HEK293 (cell line): ENCODE results near the gene PRKG1.

Experiments
- CTCF ChIA-PET: fragments of 350-600 bp; formaldehyde crosslinking; extraction: SDS; loops from one replicate; lab custom pipeline; 2021; ENCODE audit warnings: antibody characterized with exemption; lab: Yijun Ruan, JAX
- POLR2A ChIA-PET: fragments of 300-600 bp; formaldehyde crosslinking; extraction: SDS; loops from one replicate; lab custom pipeline; 2020; ENCODE audit warnings: antibody characterized with exemption, inconsistent platforms; lab: Yijun Ruan, JAX
- H3K27ac ChIP-seq: fragments of 200-500 bp; sonication (Bioruptor generic); 2 replicates; pipeline ENCODE4 v1.5.1; 2014; ENCODE audit warnings: low read depth, low read length, control low read depth, inconsistent platforms; ENCODE audit errors: extremely low read depth
- H3K36me3 ChIP-seq, 2 experiments: fragments of 200-500 bp in 1 of 2; sonication (Bioruptor generic) in 1 of 2; 1 replicate in 1 of 2; 2 replicates in 1 of 2; pipeline ENCODE4 v1.5.1; 2014 to 2017; ENCODE audit warnings: inconsistent platforms in 2 of 2, low read length in 2 of 2; ENCODE audit not compliant: control insufficient read depth in 2 of 2, insufficient read depth in 1 of 2
- H3K4me1 ChIP-seq: fragments of 200-500 bp; sonication (Bioruptor generic); 2 replicates; pipeline ENCODE4 v1.5.1; 2014; ENCODE audit warnings: mild to moderate bottlenecking, low read length, inconsistent platforms; ENCODE audit not compliant: control insufficient read depth, insufficient read depth
- H3K4me3 ChIP-seq: 2 replicates; pipeline ENCODE4 v1.5.1; 2011; ENCODE audit warnings: low read depth, mild to moderate bottlenecking, control low read depth, low read length, moderate library complexity
- H3K9me3 ChIP-seq: fragments of 200-500 bp; sonication (Bioruptor generic); 2 replicates; pipeline ENCODE4 v1.5.1; 2014; ENCODE audit warnings: low read depth, low read length, inconsistent platforms; ENCODE audit not compliant: control insufficient read depth, insufficient read depth
- OVOL3 ChIP-seq: fragments of 450-650 bp; formaldehyde crosslinking; IDR thresholded peaks from 2 replicates; pipeline ENCODE4 v1.5.1; 2016; ENCODE audit warnings: missing biosample characterization, missing genetic modification characterization
- PATZ1 ChIP-seq: fragments of 450-650 bp; formaldehyde crosslinking; IDR thresholded peaks from 2 replicates; pipeline ENCODE4 v1.5.1; 2016; ENCODE audit warnings: missing biosample characterization, missing genetic modification characterization
- PRDM2 ChIP-seq: fragments of 450-650 bp; formaldehyde crosslinking; IDR thresholded peaks from 2 replicates; pipeline ENCODE4 v1.5.1; 2016; ENCODE audit warnings: missing biosample characterization, missing genetic modification characterization, borderline replicate concordance
- SP2 ChIP-seq: fragments of 450-650 bp; formaldehyde crosslinking; IDR thresholded peaks from 2 replicates; pipeline ENCODE4 v1.5.1; 2016; ENCODE audit warnings: missing biosample characterization, missing genetic modification characterization
- TSHZ1 ChIP-seq: fragments of 450-650 bp; formaldehyde crosslinking; IDR thresholded peaks from 2 replicates; pipeline ENCODE4 v1.5.1; 2016; ENCODE audit warnings: missing biosample characterization, missing genetic modification characterization, borderline replicate concordance
- ZBTB10 ChIP-seq: fragments of 450-650 bp; formaldehyde crosslinking; IDR thresholded peaks from 2 replicates; pipeline ENCODE4 v1.5.1; 2016; ENCODE audit warnings: missing biosample characterization, missing genetic modification characterization
- ZIC2 ChIP-seq: fragments of 450-650 bp; formaldehyde crosslinking; IDR thresholded peaks from 2 replicates; pipeline ENCODE4 v1.5.1; 2016; ENCODE audit warnings: missing biosample characterization, missing genetic modification characterization
- ZNF114 ChIP-seq: fragments of 450-650 bp; formaldehyde crosslinking; IDR thresholded peaks from 2 replicates; pipeline ENCODE4 v1.5.0; 2017; ENCODE audit warnings: missing biosample characterization, missing genetic modification characterization
- ZNF157 ChIP-seq: fragments of 450-650 bp; formaldehyde crosslinking; IDR thresholded peaks from 2 replicates; pipeline ENCODE4 v1.5.1; 2016; ENCODE audit warnings: missing biosample characterization, missing genetic modification characterization
- ZNF16 ChIP-seq: fragments of 450-650 bp; formaldehyde crosslinking; IDR thresholded peaks from 2 replicates; pipeline ENCODE4 v1.5.1; 2016; ENCODE audit warnings: low read depth, missing biosample characterization, missing genetic modification characterization
- ZNF202 ChIP-seq: fragments of 450-650 bp; formaldehyde crosslinking; IDR thresholded peaks from 2 replicates; pipeline ENCODE4 v1.5.1; 2016; ENCODE audit warnings: missing biosample characterization, missing genetic modification characterization, borderline replicate concordance
- ZNF292 ChIP-seq: fragments of 450-650 bp; formaldehyde crosslinking; IDR thresholded peaks from 2 replicates; pipeline ENCODE4 v1.5.1; 2016; ENCODE audit warnings: low read depth, missing biosample characterization, missing genetic modification characterization, borderline replicate concordance
- ZNF335 ChIP-seq: fragments of 450-650 bp; formaldehyde crosslinking; conservative IDR thresholded peaks from 2 replicates; pipeline ENCODE4 v1.5.1; 2016; ENCODE audit warnings: missing biosample characterization, missing genetic modification characterization
- ZNF639 ChIP-seq: fragments of 450-650 bp; formaldehyde crosslinking; IDR thresholded peaks from 2 replicates; pipeline ENCODE4 v1.5.1; 2016; ENCODE audit warnings: missing biosample characterization, missing genetic modification characterization
- ZNF658 ChIP-seq: fragments of 450-650 bp; formaldehyde crosslinking; IDR thresholded peaks from 2 replicates; pipeline ENCODE4; 2016; ENCODE audit warnings: missing biosample characterization, missing genetic modification characterization
- ZSCAN16 ChIP-seq: fragments of 450-650 bp; formaldehyde crosslinking; IDR thresholded peaks from 2 replicates; pipeline ENCODE4 v1.5.1; 2016; ENCODE audit warnings: missing biosample characterization, missing genetic modification characterization
- ZSCAN18 ChIP-seq: fragments of 450-650 bp; formaldehyde crosslinking; IDR thresholded peaks from 2 replicates; pipeline ENCODE4 v1.5.1; 2016; ENCODE audit warnings: missing biosample characterization, missing genetic modification characterization
- ZSCAN30 ChIP-seq: fragments of 450-650 bp; IDR thresholded peaks from 2 replicates; pipeline ENCODE4 v1.5.1; 2018; ENCODE audit warnings: missing biosample characterization, mild to moderate bottlenecking, missing genetic modification characterization, moderate library complexity

PRKG1 gene

GRCh38 chr10:51244309-51244708, 170.0 kb downstream of the PRKG1 start (continued):
- TF ChIP-seq PATZ1 (tag by site-specific recombination) (no peak), ZNF16 (tag by site-specific recombination) (no peak), ZSCAN18 (tag by site-specific recombination) (no peak), OVOL3 (tag by site-specific recombination) (0 out of 2 replicates have a peak, but pooled peaks have one; percentile 16), ZSCAN16 (tag by site-specific recombination) (no peak), ZNF157 (no peak), SP2 (no peak), ZNF335 (tag by site-specific recombination) (peak; percentile 51; the same call in 1 of the 2 replicates)

- CTCF ChIA-PET = interaction anchor here (0.7 kb wide), 1 partner anchor 181 kb away, joined by 3 read pairs; no protein-coding TSS in a partner anchor
- POLR2A ChIA-PET = interaction anchor here (0.9 kb wide), 1 partner anchor 171 kb away, joined by 4 read pairs; the partner anchor contains the start of gene PRKG1
- H3K4me3 ChIP-seq = no peak overlapping the region
- peak overlapping the region; percentile 70 for H3K27ac ChIP-seq
- no peaks in the 10 kb centered on the region for H3K9me3 ChIP-seq
- H3K36me3 ChIP-seq = no peaks in the 10 kb centered on the region
- H3K4me1 ChIP-seq = peaks cover 32% of the 10 kb centered on the region
- no peak for TF ChIP-seq ZNF292 (tag by site-specific recombination)
- no peak for TF ChIP-seq ZBTB10 (tag by site-specific recombination)
- no peak for TF ChIP-seq ZNF658 (tag by site-specific recombination)
- no peak; the same call in 1 of the 2 replicates for TF ChIP-seq ZNF639
- no peak for TF ChIP-seq ZNF114 (tag by site-specific recombination)
- no peak for TF ChIP-seq TSHZ1 (tag by site-specific recombination)
- peak; percentile 72; the same call in 1 of the 2 replicates for TF ChIP-seq ZSCAN30 (tag by site-specific recombination)
- TF ChIP-seq PRDM2 (tag by site-specific recombination) = no peak
- no peak for TF ChIP-seq ZIC2 (tag by site-specific recombination)
- no peak for TF ChIP-seq ZNF202 (tag by site-specific recombination)
Measured at GRCh38 chr10:51244748-51245490, 170.6 kb downstream of the PRKG1 start.
